Urinary bladder (tissue), 4 donors: ENCODE results near the gene HOXA10. TPM values are rescaled to one million over a fixed set of nuclear protein-coding genes. Genes with fewer than 3 reads are reported as not detected.

Experiments
- DNase-seq: peaks from one replicate; pipeline ENCODE4 v3.0.0-alpha.2; 2015; ENCODE audit errors: extremely low spot score
- H3K27ac ChIP-seq: one replicate; pipeline ENCODE4 v1.5.1; 2013; ENCODE audit warnings: low read depth, mild to moderate bottlenecking, moderate library complexity
- H3K36me3 ChIP-seq: one replicate; pipeline ENCODE4 v1.6.1; 2013; ENCODE audit warnings: mild to moderate bottlenecking, moderate library complexity; ENCODE audit not compliant: insufficient read depth
- H3K4me1 ChIP-seq: one replicate; pipeline ENCODE4 v1.6.1; 2013; ENCODE audit warnings: mild to moderate bottlenecking, moderate library complexity; ENCODE audit not compliant: insufficient read depth
- H3K4me3 ChIP-seq: one replicate; pipeline ENCODE4 v1.5.1; 2013; ENCODE audit warnings: low read depth, low read length
- WGBS: extraction: QIAGEN DNeasy Blood & Tissue Kit; methylation state at CpG from one replicate; pipeline ENCODE4 v1.1.7; 2013; 5-methylcytosine and 5-hydroxymethylcytosine counted together
- polyA plus RNA-seq: library from polyadenylated mRNA; stranded (reverse); fragments of 200-250 nt; gene quantifications from one replicate; pipeline ENCODE4 v1.2.3, GENCODE V29; 2013
- total RNA-seq: library from RNA; depleted of rRNA; stranded (reverse); fragments of >200 nt; gene quantifications from one replicate; pipeline ENCODE4 v1.2.3, GENCODE V29; 2014
- donor health status: healthy with polysubstance abuse.
- donor health status: healthy.

The HOXA10 gene
- total and polyA plus RNA-seq, 2 donors, result 23.2 to 44.9 TPM

- H3K27ac ChIP-seq, result no peak overlapping the region
- H3K4me3 ChIP-seq, result no peak overlapping the region
- no peak for DNase-seq
- H3K4me1 ChIP-seq, result peaks cover 3% of the 10 kb centered on the region
- no peaks in the 10 kb centered on the region for H3K36me3 ChIP-seq
- 40% methylated on average over 6 of the region's 6 CpGs for WGBS
These were observed 41.1 kb downstream of the HOXA10 start for GRCh38 chr7:27132978-27133377.

GRCh38 chr7:27132214-27132613 lies 41.9 kb downstream of the HOXA10 start:
- no peaks in the 10 kb centered on the region for H3K36me3 ChIP-seq
- WGBS, result 79% methylated on average over 2 of the region's 2 CpGs
- no peak overlapping the region for H3K4me3 ChIP-seq
- no peak overlapping the region for H3K27ac ChIP-seq
- peaks cover 3% of the 10 kb centered on the region for H3K4me1 ChIP-seq
- no peak for DNase-seq

DNA sequence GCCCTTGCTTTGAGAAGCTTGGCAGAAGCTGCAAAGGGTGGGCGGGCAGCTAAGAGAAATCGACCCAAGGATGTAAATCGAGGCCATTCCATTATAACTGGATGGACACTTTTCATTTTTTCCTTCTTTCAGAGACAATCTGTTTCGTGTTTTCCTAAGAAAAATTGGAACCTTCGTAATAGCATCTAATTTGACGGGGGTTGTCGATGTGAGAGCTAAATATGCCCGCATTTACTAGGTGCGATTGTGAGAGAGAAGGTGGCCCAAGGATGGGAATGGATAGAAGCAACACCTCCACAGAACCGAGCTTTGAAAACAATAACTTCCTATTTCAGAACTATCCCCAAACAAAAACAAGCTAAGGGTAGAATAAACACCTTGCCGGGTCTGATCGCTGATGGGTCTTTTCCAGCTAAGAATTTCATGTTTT lies 42.7 kb downstream of the HOXA10 start:
- 49% methylated on average over 12 of the region's 12 CpGs for WGBS
- Histone ChIP-seq H3K4me3 (peak overlapping the region; percentile 89), H3K36me3 (no peaks in the 10 kb centered on the region), H3K27ac (no peak overlapping the region), H3K4me1 (peaks cover 3% of the 10 kb centered on the region)
- no peak for DNase-seq

- Histone ChIP-seq H3K4me1 (peaks cover 3% of the 10 kb centered on the region), H3K4me3 (peak within 1 kb of the TSS; percentile 89)
These were observed 43.4 kb downstream of the HOXA10 start, which contains the start of gene HOXA4 for GRCh38 chr7:27130540-27131389. Gene HOXA4 (minus strand): TSS chr7:27130757. CDS start chr7:27130733, 24 bp downstream.

GRCh38 chr7:27129729-27130539 lies 44.2 kb downstream of the HOXA10 start:
- Histone ChIP-seq H3K4me1 (peaks cover 3% of the 10 kb centered on the region), H3K36me3 (no peaks in the 10 kb centered on the region), H3K27ac (peak overlapping the region; percentile 60), H3K4me3 (peak overlapping the region; percentile 89)
- no peak for DNase-seq
- 10% methylated on average over 72 of the region's 72 CpGs for WGBS

More at GRCh38 chr7:27130540-27131389, 43.4 kb downstream of the HOXA10 start, which contains the start of gene HOXA4:
- WGBS, result 3% methylated on average over 67 of the region's 67 CpGs
- H3K36me3 ChIP-seq, result no peaks in the 10 kb centered on the region
- peak; percentile 82 for DNase-seq
- peak within 1 kb of the TSS; percentile 60 for H3K27ac ChIP-seq

DNA sequence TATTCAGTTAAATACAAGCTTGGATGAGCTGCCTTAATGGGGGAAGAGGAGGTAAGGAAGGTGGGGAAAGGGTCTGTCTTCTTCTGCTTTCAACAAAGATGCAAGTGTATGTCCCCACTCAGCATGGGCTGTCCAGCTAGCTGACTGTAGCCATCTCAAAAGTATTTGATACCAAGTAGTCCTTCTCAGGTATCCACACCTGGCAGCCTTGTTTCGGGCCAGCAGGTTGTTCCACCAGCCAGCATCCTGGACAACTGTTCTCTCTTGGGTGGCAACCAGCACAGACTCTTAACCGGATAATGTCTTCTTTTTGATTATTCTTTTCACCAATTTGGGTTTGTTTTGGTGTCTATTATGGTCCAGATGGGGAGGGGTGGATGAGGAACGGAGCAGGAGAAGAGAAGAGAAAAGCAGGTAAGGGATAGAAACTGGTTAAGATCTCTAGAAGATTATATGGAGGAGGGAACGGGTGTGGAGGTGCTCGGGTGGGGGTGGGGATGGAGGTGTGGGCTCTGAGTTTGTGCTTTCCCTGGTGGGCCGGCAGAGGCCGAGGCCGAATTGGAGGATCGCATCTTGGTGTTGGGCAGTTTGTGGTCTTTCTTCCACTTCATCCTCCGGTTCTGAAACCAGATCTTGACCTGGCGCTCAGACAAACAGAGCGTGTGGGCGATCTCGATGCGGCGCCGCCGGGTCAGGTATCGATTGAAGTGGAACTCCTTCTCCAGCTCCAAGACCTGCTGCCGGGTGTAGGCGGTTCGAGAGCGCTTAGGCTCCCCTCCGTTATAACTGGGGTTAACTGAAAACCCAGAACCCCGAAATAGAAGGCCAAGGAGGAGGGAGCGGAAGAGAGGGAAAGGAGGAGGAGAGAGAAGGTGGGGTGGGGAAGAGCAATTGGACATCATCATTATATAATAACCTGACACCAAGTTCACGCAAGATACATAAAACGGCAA lies 45.1 kb downstream of the HOXA10 start:
- Histone ChIP-seq H3K4me3 (peak overlapping the region; percentile 89), H3K36me3 (no peaks in the 10 kb centered on the region), H3K4me1 (peaks cover 3% of the 10 kb centered on the region), H3K27ac (no peak overlapping the region)
- no peak for DNase-seq
- 77% methylated on average over 28 of the region's 28 CpGs for WGBS

DNA sequence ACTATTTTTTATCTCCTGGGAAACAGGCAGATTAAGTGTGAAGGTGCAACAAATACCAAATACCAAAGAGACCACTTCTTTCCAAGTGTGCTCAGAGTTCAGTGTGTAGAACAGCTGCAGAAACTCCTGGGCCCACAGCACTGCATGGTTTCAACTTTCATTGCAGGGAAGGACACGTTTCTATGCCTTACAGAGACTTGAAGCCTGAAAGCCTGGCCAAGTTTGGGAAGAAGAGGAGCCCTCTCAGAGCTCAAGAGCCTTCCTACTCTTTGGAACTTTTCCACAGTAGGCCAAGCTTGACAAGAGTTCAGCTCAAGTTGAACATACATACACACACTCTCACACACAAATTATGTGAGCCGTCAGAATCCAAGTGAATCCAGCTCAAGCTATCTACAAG lies 46.1 kb downstream of the HOXA10 start:
- no peak overlapping the region for H3K27ac ChIP-seq
- no peaks in the 10 kb centered on the region for H3K36me3 ChIP-seq
- 32% methylated on average over 2 of the region's 2 CpGs for WGBS
- peaks cover 3% of the 10 kb centered on the region for H3K4me1 ChIP-seq
- H3K4me3 ChIP-seq, result no peak overlapping the region
- no peak for DNase-seq

DNA sequence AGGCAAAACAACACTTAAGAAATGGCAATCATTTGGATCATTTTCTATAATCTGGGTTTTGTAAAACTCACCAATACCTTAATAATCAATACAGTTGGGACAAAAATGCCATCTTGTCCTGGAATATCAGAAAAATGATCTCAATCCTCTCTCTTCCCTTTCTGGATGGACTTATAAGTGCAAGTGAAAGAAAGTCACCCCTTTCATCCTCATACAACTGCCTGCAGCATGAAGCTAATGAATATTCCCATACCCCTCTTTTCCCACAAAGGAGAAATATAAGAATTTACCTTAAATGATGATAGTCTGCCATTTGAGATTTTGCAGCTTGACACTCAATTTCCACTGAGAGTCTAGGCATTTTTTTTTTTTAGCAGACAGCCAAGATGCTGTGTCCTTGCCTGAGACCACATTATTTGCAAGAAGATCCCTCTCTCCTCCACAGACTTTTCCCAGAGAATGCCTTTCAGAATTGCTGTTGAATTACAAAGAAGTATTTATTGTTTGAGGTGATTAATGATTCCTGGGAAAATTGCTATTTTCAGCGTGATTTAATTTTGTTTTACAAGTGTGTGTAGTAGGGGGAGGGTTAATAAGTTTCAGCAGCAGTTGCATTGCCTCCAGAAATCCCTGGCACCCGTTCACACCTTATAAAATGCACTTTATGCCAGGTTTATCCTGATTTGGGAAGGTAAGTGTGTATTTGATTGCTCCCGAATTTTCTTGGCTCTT lies 47.4 kb downstream of the HOXA10 start:
- Histone ChIP-seq H3K36me3 (no peaks in the 10 kb centered on the region), H3K4me1 (peaks cover 3% of the 10 kb centered on the region), H3K4me3 (no peak overlapping the region), H3K27ac (no peak overlapping the region)
- 65% methylated on average over 3 of the region's 3 CpGs for WGBS
- DNase-seq, result no peak

GRCh38 chr7:27125986-27126394 lies 48.1 kb downstream of the HOXA10 start:
- Histone ChIP-seq H3K4me1 (peaks cover 3% of the 10 kb centered on the region), H3K27ac (no peak overlapping the region), H3K36me3 (no peaks in the 10 kb centered on the region), H3K4me3 (no peak overlapping the region)
- 67% methylated on average over 5 of the region's 5 CpGs for WGBS
- no peak for DNase-seq

- H3K36me3 ChIP-seq, result no peaks in the 10 kb centered on the region
- DNase-seq, result no peak
- H3K4me3 ChIP-seq, result no peak overlapping the region
- H3K4me1 ChIP-seq, result peaks cover 3% of the 10 kb centered on the region
- WGBS, result 89% methylated on average over 8 of the region's 8 CpGs
- H3K27ac ChIP-seq, result no peak overlapping the region
These were observed 49.0 kb downstream of the HOXA10 start for GRCh38 chr7:27124902-27125689.

GRCh38 chr7:27124096-27124901 lies 49.8 kb downstream of the HOXA10 start:
- WGBS, result 67% methylated on average over 43 of the region's 43 CpGs
- DNase-seq, result no peak
- Histone ChIP-seq H3K27ac (no peak overlapping the region), H3K36me3 (no peaks in the 10 kb centered on the region), H3K4me3 (no peak overlapping the region), H3K4me1 (no peaks in the 10 kb centered on the region)
